WTC11 (cell line): ENCODE data around the gene NEK5. TPM values are rescaled to one million over a fixed set of nuclear protein-coding genes. Genes with fewer than 3 reads are reported as not detected.

Experiments used
- ATAC-seq: fragments of 200-7000 bp; cut with Tn5 transposase; 2 replicates; pipeline ENCODE4 v1.10.0; 2021; ENCODE audit warnings: mild to moderate bottlenecking, moderate library complexity
- CTCF ChIA-PET: fragments of 300-600 bp; sonication (Branson Sonifier 250); formaldehyde crosslinking; loops from one replicate; lab custom pipeline; 2021; ENCODE audit warnings: antibody characterized with exemption; lab: Charles Lee
- POLR2A ChIA-PET: fragments of 350-600 bp; sonication (Branson Sonifier 250); formaldehyde crosslinking; loops from one replicate; lab custom pipeline; 2021; ENCODE audit warnings: antibody characterized with exemption; lab: Charles Lee
- DNase-seq: peaks from one replicate; pipeline ENCODE4 v3.0.0; 2021; ENCODE audit warnings: low spot score
- H3K27ac Mint-ChIP-seq: 2 replicates; pipeline ENCODE4 v1.8.0; 2021; ENCODE audit warnings: mixed read lengths
- H3K27me3 Mint-ChIP-seq: 2 replicates; pipeline ENCODE4 v1.8.0; 2021; ENCODE audit warnings: low read depth, mild to moderate bottlenecking, moderate library complexity, mixed read lengths
- H3K36me3 Mint-ChIP-seq: 2 replicates; pipeline ENCODE4 v1.8.0; 2021; ENCODE audit warnings: mixed read lengths
- H3K4me1 Mint-ChIP-seq: 2 replicates; pipeline ENCODE4 v1.8.0; 2022; ENCODE audit warnings: mixed read lengths
- H3K4me3 Mint-ChIP-seq: 2 replicates; pipeline ENCODE4 v1.8.0; 2021; ENCODE audit warnings: mild to moderate bottlenecking, moderate library complexity, mixed read lengths
- H3K9me3 Mint-ChIP-seq: 2 replicates; pipeline ENCODE4 v1.8.0; 2021; ENCODE audit warnings: mixed read lengths
- AFF4 ChIP-seq: sonication (generic); formaldehyde crosslinking; IDR thresholded peaks from 2 replicates; pipeline ENCODE4 v1.8.1; 2023; ENCODE audit warnings: mild to moderate bottlenecking, missing genetic modification reagents, borderline replicate concordance
- MAX ChIP-seq: sonication (generic); formaldehyde crosslinking; IDR thresholded peaks from 2 replicates; pipeline ENCODE4 v1.8.0; 2022; ENCODE audit warnings: mild to moderate bottlenecking, missing genetic modification reagents
- NR1H2 ChIP-seq: sonication (generic); formaldehyde crosslinking; IDR thresholded peaks from 2 replicates; pipeline ENCODE4 v1.9.0; 2021; ENCODE audit warnings: mild to moderate bottlenecking, moderate library complexity, missing genetic modification reagents
- NR2C2 ChIP-seq: sonication (generic); formaldehyde crosslinking; IDR thresholded peaks from 2 replicates; pipeline ENCODE4 v1.8.0; 2022; ENCODE audit warnings: mild to moderate bottlenecking, missing genetic modification reagents
- RELA ChIP-seq: sonication (generic); formaldehyde crosslinking; IDR thresholded peaks from 2 replicates; pipeline ENCODE4 v1.8.1; 2022; ENCODE audit warnings: missing genetic modification reagents, mild to moderate bottlenecking, borderline replicate concordance
- RORB ChIP-seq: fragments of 250-450 bp; sonication (Bioruptor Pico); IDR thresholded peaks from 2 replicates; pipeline ENCODE4 v1.9.0; 2021; ENCODE audit warnings: mild to moderate bottlenecking
- TP53 ChIP-seq: sonication (generic); formaldehyde crosslinking; IDR thresholded peaks from 2 replicates; pipeline ENCODE4 v1.8.1; 2023; ENCODE audit warnings: mild to moderate bottlenecking, missing genetic modification reagents
- ZBTB21 ChIP-seq: sonication (generic); formaldehyde crosslinking; IDR thresholded peaks from 2 replicates; pipeline ENCODE4 v1.8.1; 2023; ENCODE audit warnings: mild to moderate bottlenecking, missing genetic modification reagents, borderline replicate concordance
- ZNF219 ChIP-seq: sonication (generic); formaldehyde crosslinking; IDR thresholded peaks from 2 replicates; pipeline ENCODE4 v1.8.0; 2023; ENCODE audit warnings: missing genetic modification reagents, mild to moderate bottlenecking, borderline replicate concordance
- ZNF317 ChIP-seq: sonication (generic); formaldehyde crosslinking; IDR thresholded peaks from 2 replicates; pipeline ENCODE4 v1.8.1; 2023; ENCODE audit warnings: low read depth, mild to moderate bottlenecking, moderate library complexity, missing genetic modification reagents, borderline replicate concordance
- ZNF423 ChIP-seq: fragments of 250-450 bp; sonication (Bioruptor Pico); IDR thresholded peaks from 2 replicates; pipeline ENCODE4 v2.1.2; 2022; ENCODE audit warnings: mild to moderate bottlenecking, moderate library complexity
- ZNF532 ChIP-seq: fragments of 250-450 bp; sonication (Bioruptor Pico); IDR thresholded peaks from 2 replicates; pipeline ENCODE4 v1.9.0; 2021; ENCODE audit warnings: mild to moderate bottlenecking, borderline replicate concordance
- total RNA-seq: library from RNA; stranded (reverse); gene quantifications from 3 replicates; pipeline ENCODE4 v1.2.3, GENCODE V29; 2021
- TF ChIP-seq, protein P1 (sequence below): sonication (generic); formaldehyde crosslinking; IDR thresholded peaks from 2 replicates; pipeline ENCODE4 v1.8.0; 2022; ENCODE audit warnings: mild to moderate bottlenecking, missing genetic modification reagents
- TF ChIP-seq, protein P2 (sequence below): sonication (generic); formaldehyde crosslinking; IDR thresholded peaks from 2 replicates; pipeline ENCODE4 v1.8.1; 2023; ENCODE audit warnings: mild to moderate bottlenecking, missing genetic modification reagents
- TF ChIP-seq, protein P3 (sequence below): sonication (generic); formaldehyde crosslinking; IDR thresholded peaks from 2 replicates; pipeline ENCODE4 v1.8.1; 2023; ENCODE audit warnings: mild to moderate bottlenecking, missing genetic modification reagents
- TF ChIP-seq, protein P4 (sequence below): fragments of 250-450 bp; sonication (Bioruptor Pico); IDR thresholded peaks from 2 replicates; pipeline ENCODE4 v2.1.2; 2022; ENCODE audit warnings: mild to moderate bottlenecking, moderate library complexity
- TF ChIP-seq, protein P5 (sequence below): sonication (generic); formaldehyde crosslinking; IDR thresholded peaks from 2 replicates; pipeline ENCODE4 v1.8.0; 2023; ENCODE audit warnings: missing genetic modification reagents, mild to moderate bottlenecking, borderline replicate concordance

The NEK5 gene
- total RNA-seq, 1 experiment from 2014 or later: 0.55 TPM

DNA sequence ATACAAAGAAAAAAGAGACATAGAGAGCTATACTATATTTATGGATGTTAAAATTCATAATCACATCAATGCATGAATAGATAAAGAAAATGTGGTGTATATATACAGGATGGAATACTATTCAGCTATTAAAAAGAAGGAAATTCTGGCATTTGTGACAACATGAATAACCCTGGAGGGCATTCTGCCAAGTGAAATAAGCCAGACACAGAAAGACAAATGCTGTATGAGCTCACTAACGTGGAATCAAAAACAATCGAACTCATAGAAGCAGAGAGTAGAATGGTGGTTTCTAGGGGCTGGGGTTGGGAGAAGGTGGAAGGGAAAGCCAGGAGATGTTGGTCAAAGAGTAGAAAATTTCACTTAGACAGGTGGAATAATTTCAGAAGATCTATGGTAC, 80.4 kb downstream of the NEK5 start:
- no peak for ATAC-seq
- H3K27ac Mint-ChIP-seq: no peak overlapping the region
- POLR2A ChIA-PET: interaction anchor here (0.6 kb wide), 1 partner anchor 397 kb away, joined by 5 read pairs; no protein-coding TSS in a partner anchor
- TF ChIP-seq ZBTB21 (CRISPR knock-in tag) (no peak), TP53 (CRISPR knock-in tag) (no peak), MAX (no peak), RELA (CRISPR knock-in tag) (no peak), NR2C2 (CRISPR knock-in tag) (no peak), ZNF532 (no peak), ZNF423 (no peak), ZNF219 (CRISPR knock-in tag) (no peak), RORB (CRISPR knock-in tag) (no peak), NR1H2 (CRISPR knock-in tag) (no peak), AFF4 (CRISPR knock-in tag) (no peak), ZNF317 (no peak)
- TF ChIP-seq, protein P1, sequence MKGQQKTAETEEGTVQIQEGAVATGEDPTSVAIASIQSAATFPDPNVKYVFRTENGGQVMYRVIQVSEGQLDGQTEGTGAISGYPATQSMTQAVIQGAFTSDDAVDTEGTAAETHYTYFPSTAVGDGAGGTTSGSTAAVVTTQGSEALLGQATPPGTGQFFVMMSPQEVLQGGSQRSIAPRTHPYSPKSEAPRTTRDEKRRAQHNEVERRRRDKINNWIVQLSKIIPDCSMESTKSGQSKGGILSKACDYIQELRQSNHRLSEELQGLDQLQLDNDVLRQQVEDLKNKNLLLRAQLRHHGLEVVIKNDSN (CRISPR knock-in tag): no peak
- TF ChIP-seq, protein P2, sequence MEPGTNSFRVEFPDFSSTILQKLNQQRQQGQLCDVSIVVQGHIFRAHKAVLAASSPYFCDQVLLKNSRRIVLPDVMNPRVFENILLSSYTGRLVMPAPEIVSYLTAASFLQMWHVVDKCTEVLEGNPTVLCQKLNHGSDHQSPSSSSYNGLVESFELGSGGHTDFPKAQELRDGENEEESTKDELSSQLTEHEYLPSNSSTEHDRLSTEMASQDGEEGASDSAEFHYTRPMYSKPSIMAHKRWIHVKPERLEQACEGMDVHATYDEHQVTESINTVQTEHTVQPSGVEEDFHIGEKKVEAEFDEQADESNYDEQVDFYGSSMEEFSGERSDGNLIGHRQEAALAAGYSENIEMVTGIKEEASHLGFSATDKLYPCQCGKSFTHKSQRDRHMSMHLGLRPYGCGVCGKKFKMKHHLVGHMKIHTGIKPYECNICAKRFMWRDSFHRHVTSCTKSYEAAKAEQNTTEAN (CRISPR knock-in tag): no peak
- TF ChIP-seq, protein P3, sequence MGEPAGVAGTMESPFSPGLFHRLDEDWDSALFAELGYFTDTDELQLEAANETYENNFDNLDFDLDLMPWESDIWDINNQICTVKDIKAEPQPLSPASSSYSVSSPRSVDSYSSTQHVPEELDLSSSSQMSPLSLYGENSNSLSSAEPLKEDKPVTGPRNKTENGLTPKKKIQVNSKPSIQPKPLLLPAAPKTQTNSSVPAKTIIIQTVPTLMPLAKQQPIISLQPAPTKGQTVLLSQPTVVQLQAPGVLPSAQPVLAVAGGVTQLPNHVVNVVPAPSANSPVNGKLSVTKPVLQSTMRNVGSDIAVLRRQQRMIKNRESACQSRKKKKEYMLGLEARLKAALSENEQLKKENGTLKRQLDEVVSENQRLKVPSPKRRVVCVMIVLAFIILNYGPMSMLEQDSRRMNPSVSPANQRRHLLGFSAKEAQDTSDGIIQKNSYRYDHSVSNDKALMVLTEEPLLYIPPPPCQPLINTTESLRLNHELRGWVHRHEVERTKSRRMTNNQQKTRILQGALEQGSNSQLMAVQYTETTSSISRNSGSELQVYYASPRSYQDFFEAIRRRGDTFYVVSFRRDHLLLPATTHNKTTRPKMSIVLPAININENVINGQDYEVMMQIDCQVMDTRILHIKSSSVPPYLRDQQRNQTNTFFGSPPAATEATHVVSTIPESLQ: no peak
- TF ChIP-seq, protein P4, sequence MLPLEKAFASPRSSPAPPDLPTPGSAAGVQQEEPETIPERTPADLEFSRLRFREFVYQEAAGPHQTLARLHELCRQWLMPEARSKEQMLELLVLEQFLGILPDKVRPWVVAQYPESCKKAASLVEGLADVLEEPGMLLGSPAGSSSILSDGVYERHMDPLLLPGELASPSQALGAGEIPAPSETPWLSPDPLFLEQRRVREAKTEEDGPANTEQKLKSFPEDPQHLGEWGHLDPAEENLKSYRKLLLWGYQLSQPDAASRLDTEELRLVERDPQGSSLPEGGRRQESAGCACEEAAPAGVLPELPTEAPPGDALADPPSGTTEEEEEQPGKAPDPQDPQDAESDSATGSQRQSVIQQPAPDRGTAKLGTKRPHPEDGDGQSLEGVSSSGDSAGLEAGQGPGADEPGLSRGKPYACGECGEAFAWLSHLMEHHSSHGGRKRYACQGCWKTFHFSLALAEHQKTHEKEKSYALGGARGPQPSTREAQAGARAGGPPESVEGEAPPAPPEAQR (CRISPR knock-in tag): no peak
- TF ChIP-seq, protein P5, sequence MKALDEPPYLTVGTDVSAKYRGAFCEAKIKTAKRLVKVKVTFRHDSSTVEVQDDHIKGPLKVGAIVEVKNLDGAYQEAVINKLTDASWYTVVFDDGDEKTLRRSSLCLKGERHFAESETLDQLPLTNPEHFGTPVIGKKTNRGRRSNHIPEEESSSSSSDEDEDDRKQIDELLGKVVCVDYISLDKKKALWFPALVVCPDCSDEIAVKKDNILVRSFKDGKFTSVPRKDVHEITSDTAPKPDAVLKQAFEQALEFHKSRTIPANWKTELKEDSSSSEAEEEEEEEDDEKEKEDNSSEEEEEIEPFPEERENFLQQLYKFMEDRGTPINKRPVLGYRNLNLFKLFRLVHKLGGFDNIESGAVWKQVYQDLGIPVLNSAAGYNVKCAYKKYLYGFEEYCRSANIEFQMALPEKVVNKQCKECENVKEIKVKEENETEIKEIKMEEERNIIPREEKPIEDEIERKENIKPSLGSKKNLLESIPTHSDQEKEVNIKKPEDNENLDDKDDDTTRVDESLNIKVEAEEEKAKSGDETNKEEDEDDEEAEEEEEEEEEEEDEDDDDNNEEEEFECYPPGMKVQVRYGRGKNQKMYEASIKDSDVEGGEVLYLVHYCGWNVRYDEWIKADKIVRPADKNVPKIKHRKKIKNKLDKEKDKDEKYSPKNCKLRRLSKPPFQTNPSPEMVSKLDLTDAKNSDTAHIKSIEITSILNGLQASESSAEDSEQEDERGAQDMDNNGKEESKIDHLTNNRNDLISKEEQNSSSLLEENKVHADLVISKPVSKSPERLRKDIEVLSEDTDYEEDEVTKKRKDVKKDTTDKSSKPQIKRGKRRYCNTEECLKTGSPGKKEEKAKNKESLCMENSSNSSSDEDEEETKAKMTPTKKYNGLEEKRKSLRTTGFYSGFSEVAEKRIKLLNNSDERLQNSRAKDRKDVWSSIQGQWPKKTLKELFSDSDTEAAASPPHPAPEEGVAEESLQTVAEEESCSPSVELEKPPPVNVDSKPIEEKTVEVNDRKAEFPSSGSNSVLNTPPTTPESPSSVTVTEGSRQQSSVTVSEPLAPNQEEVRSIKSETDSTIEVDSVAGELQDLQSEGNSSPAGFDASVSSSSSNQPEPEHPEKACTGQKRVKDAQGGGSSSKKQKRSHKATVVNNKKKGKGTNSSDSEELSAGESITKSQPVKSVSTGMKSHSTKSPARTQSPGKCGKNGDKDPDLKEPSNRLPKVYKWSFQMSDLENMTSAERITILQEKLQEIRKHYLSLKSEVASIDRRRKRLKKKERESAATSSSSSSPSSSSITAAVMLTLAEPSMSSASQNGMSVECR (CRISPR knock-in tag): no peak

More for the DNA sequence above, 80.4 kb downstream of the NEK5 start:
- no peaks in the 10 kb centered on the region for H3K27me3 Mint-ChIP-seq
- H3K9me3 Mint-ChIP-seq: peaks cover 13% of the 10 kb centered on the region
- no peaks in the 10 kb centered on the region for H3K36me3 Mint-ChIP-seq
- no peak for DNase-seq
- no peak overlapping the region for H3K4me3 Mint-ChIP-seq
- CTCF ChIA-PET: no interaction called here
- peaks cover 21% of the 10 kb centered on the region for H3K4me1 Mint-ChIP-seq
